H1 (cell line): ENCODE measurements around the gene ARHGAP26. TPM values are rescaled to one million over a fixed set of nuclear protein-coding genes. Genes with fewer than 3 reads are reported as not detected.

Experiments used
- CTCF ChIA-PET: fragments of 300-600 bp; sonication (Branson Sonifier 250); formaldehyde crosslinking; loops from one replicate; lab custom pipeline; 2021; ENCODE audit not compliant: partially characterized antibody; lab: Charles Lee
- POLR2A ChIA-PET: fragments of 300-600 bp; sonication (Branson Sonifier 250); formaldehyde crosslinking; loops from one replicate; lab custom pipeline; 2021; ENCODE audit warnings: inconsistent platforms; ENCODE audit not compliant: partially characterized antibody; lab: Charles Lee
- DNase-seq, 2 experiments: peaks; one replicate each; pipeline versions ENCODE4 v3.0.0 to v3.0.0-alpha.2; 2010 to 2022; ENCODE audit warnings: low spot score in 2 of 2, low read depth in 1 of 2, mixed read lengths in 1 of 2
- FAIRE-seq: peaks from 2 replicates; lab custom pipeline; 2011; peaks lifted over from hg19 to GRCh38; lab: Jason Lieb, UNC
- H2AFZ ChIP-seq: 2 replicates; pipeline ENCODE4 v1.8.1; 2012; ENCODE audit warnings: low read length, inconsistent platforms
- H2AK5ac ChIP-seq: 2 replicates; pipeline ENCODE4 v1.6.1; 2013; ENCODE audit warnings: low read depth, low read length
- H2BK120ac ChIP-seq: replicated peaks from 2 replicates; pipeline ENCODE3; 2013; ENCODE audit warnings: low read depth, low read length, inconsistent platforms
- H2BK12ac ChIP-seq: 2 replicates; pipeline ENCODE4 v1.6.1; 2013; ENCODE audit warnings: low read depth, low read length
- H2BK15ac ChIP-seq: 2 replicates; pipeline ENCODE4 v1.6.1; 2013; ENCODE audit warnings: low read length
- H2BK20ac ChIP-seq: 2 replicates; pipeline ENCODE4 v1.6.1; 2013; ENCODE audit warnings: low read length
- H2BK5ac ChIP-seq: 2 replicates; pipeline ENCODE4 v1.6.1; 2013; ENCODE audit warnings: low read depth, low read length
- H3K14ac ChIP-seq: 2 replicates; pipeline ENCODE4 v1.6.1; 2013; ENCODE audit warnings: inconsistent platforms; ENCODE audit not compliant: insufficient read length
- H3K18ac ChIP-seq: 2 replicates; pipeline ENCODE4 v1.6.1; 2013; ENCODE audit warnings: low read length; ENCODE audit errors: extremely low read depth
- H3K23ac ChIP-seq: 2 replicates; pipeline ENCODE4 v1.6.1; 2013; ENCODE audit warnings: inconsistent platforms; ENCODE audit not compliant: insufficient read length
- H3K23me2 ChIP-seq: 2 replicates; pipeline ENCODE4 v1.6.1; 2013; ENCODE audit warnings: low read depth, low read length
- H3K27ac ChIP-seq: 2 replicates; pipeline ENCODE4 v1.6.1; 2011; ENCODE audit warnings: low read depth, low read length, inconsistent platforms
- H3K27me3 ChIP-seq, 4 experiments: replicated peaks in 1 of 4; 1 replicate in 1 of 4; 2 replicates in 3 of 4; pipeline versions ENCODE4 v1.6.1 to v1.8.1; 2011 to 2013; ENCODE audit warnings: low read length in 3 of 4, mild to moderate bottlenecking in 3 of 4, inconsistent platforms in 2 of 4, mixed read lengths in 2 of 4, moderate library complexity in 1 of 4; ENCODE audit not compliant: control insufficient read depth in 3 of 4, insufficient read depth in 3 of 4; ENCODE audit errors: extremely low read depth in 1 of 4
- H3K36me3 ChIP-seq, 4 experiments: 2 replicates each; pipeline versions ENCODE4 v1.6.1 to v1.8.1; 2011 to 2013; ENCODE audit warnings: mild to moderate bottlenecking in 4 of 4, low read length in 3 of 4, moderate library complexity in 2 of 4, control low read depth in 1 of 4, inconsistent platforms in 1 of 4; ENCODE audit not compliant: insufficient read depth in 4 of 4, control insufficient read depth in 2 of 4
- H3K4ac ChIP-seq: replicated peaks from 2 replicates; pipeline ENCODE3; 2013; ENCODE audit warnings: low read length, low read depth, mixed read lengths, inconsistent platforms; ENCODE audit not compliant: insufficient read length
- H3K4me1 ChIP-seq, 4 experiments: replicated peaks in 1 of 4; 1 replicate in 1 of 4; 2 replicates in 3 of 4; pipeline versions ENCODE4 v1.6.1 to v1.8.1; 2011 to 2013; ENCODE audit warnings: low read length in 3 of 4, inconsistent platforms in 2 of 4, mixed read lengths in 1 of 4; ENCODE audit not compliant: insufficient read depth in 4 of 4, control insufficient read depth in 3 of 4
- H3K4me2 ChIP-seq, 2 experiments: 2 replicates each; pipeline versions ENCODE4 v1.6.1 to v1.8.1; 2011 to 2013; ENCODE audit warnings: low read depth in 2 of 2, low read length in 2 of 2, control low read depth in 1 of 2, inconsistent platforms in 1 of 2, mild to moderate bottlenecking in 1 of 2; ENCODE audit not compliant: insufficient read depth in 1 of 2
- H3K4me3 ChIP-seq, 4 experiments: fragments of 200-600, 300-600 bp in 1 of 4; sonication (generic), shearing (Covaris generic), sonication (Bioruptor Twin) in 1 of 4; 2 replicates each; pipeline versions ENCODE4 v1.5.1 to v1.8.1; 2011 to 2016; ENCODE audit warnings: low read length in 4 of 4, low read depth in 3 of 4, control low read depth in 2 of 4, inconsistent platforms in 2 of 4, mild to moderate bottlenecking in 2 of 4, mixed read lengths in 1 of 4, moderate library complexity in 1 of 4; ENCODE audit not compliant: insufficient read depth in 2 of 4; ENCODE audit errors: extremely low read depth in 1 of 4
- H3K56ac ChIP-seq: replicated peaks from 2 replicates; pipeline ENCODE3; 2013; ENCODE audit warnings: low read depth, mild to moderate bottlenecking, mixed read lengths, low read length, inconsistent platforms; ENCODE audit not compliant: insufficient read length
- H3K79me1 ChIP-seq: 2 replicates; pipeline ENCODE4 v1.6.1; 2013; ENCODE audit warnings: low read depth, low read length, control low read depth
- H3K79me2 ChIP-seq, 2 experiments: 2 replicates each; pipeline versions ENCODE4 v1.6.1 to v1.8.1; 2012 to 2013; ENCODE audit warnings: low read length in 2 of 2, mild to moderate bottlenecking in 2 of 2, inconsistent platforms in 1 of 2; ENCODE audit not compliant: insufficient read depth in 2 of 2, control insufficient read depth in 1 of 2
- H3K9ac ChIP-seq, 4 experiments: replicated peaks in 1 of 4; 1 replicate in 1 of 4; 2 replicates in 3 of 4; pipeline versions ENCODE4 v1.6.1 to v1.8.1; 2011 to 2013; ENCODE audit warnings: low read depth in 3 of 4, low read length in 3 of 4, control low read depth in 2 of 4, mild to moderate bottlenecking in 2 of 4, moderate library complexity in 2 of 4, inconsistent platforms in 1 of 4; ENCODE audit errors: extremely low read depth in 1 of 4
- H3K9me3 ChIP-seq, 2 experiments: 2 replicates each; pipeline versions ENCODE4 v1.6.1 to v1.8.1; 2012 to 2013; ENCODE audit warnings: mild to moderate bottlenecking in 2 of 2, moderate library complexity in 2 of 2, control low read depth in 1 of 2, inconsistent platforms in 1 of 2, low read depth in 1 of 2, low read length in 1 of 2, mixed read lengths in 1 of 2; ENCODE audit not compliant: insufficient read depth in 2 of 2
- H4K20me1 ChIP-seq, 2 experiments: replicated peaks in 1 of 2; 2 replicates each; pipeline versions ENCODE3 to v1.8.1; 2011 to 2013; ENCODE audit warnings: inconsistent platforms in 2 of 2, low read length in 2 of 2, mild to moderate bottlenecking in 1 of 2; ENCODE audit not compliant: insufficient read depth in 2 of 2, control insufficient read depth in 1 of 2
- H4K5ac ChIP-seq: 2 replicates; pipeline ENCODE4 v1.6.1; 2013; ENCODE audit warnings: low read length, low read depth, mixed read lengths, inconsistent platforms; ENCODE audit not compliant: insufficient read length
- H4K8ac ChIP-seq: 2 replicates; pipeline ENCODE4 v1.8.0; 2013; ENCODE audit warnings: mild to moderate bottlenecking, moderate library complexity, low read length, inconsistent platforms; ENCODE audit not compliant: insufficient read depth; ENCODE audit errors: extremely low read depth
- H4K91ac ChIP-seq: replicated peaks from 2 replicates; pipeline ENCODE3; 2013; ENCODE audit warnings: low read length, mixed read lengths, inconsistent platforms; ENCODE audit not compliant: insufficient read length
- SUZ12 ChIP-seq: fragments of 200-600 bp; sonication (generic); IDR thresholded peaks from 2 replicates; pipeline ENCODE4 v1.6.1; 2012; ENCODE audit warnings: mild to moderate bottlenecking, inconsistent platforms, low read length, moderate library complexity, mixed read lengths
- WGBS, 2 experiments: shearing (Covaris generic) in 1 of 2; methylation state at CpG; one replicate each; pipeline versions ENCODE4 v1.1.6 to v1.1.7; 2013 to 2015; ENCODE audit warnings: low lambda C conversion rate in 2 of 2, mixed read lengths in 2 of 2, inconsistent platforms in 1 of 2, low coverage in 1 of 2, missing lambda C conversion rate in 1 of 2; ENCODE audit not compliant: insufficient replicate concordance in 2 of 2, insufficient coverage in 1 of 2, insufficient read length in 1 of 2; ENCODE audit errors: extremely low coverage in 1 of 2, missing lambda C conversion rate in 1 of 2; 5-methylcytosine and 5-hydroxymethylcytosine counted together
- polyA plus RNA-seq, 7 experiments: library from polyadenylated mRNA; depleted of rRNA in 3 of 7; stranded (reverse) in 5 of 7; unstranded in 2 of 7; fragments of >200 nt in 5 of 7; fragments of 200-250 nt in 2 of 7; gene quantifications; 1 replicate in 5 of 7; 2 replicates in 1 of 7; 4 replicates in 1 of 7; pipeline versions ENCODE4 v1.2.1 to v1.2.3, GENCODE V29; 2011 to 2013; ENCODE audit warnings: missing spikeins in 2 of 7, mixed read lengths in 2 of 7
- total RNA-seq: library from RNA; stranded (reverse); fragmentation: NEBNext Ultra II Directional; extraction: Animal tissue kit (Norgen Biotek cat#: 25700); gene quantifications from 2 replicates; pipeline ENCODE4 v1.2.1, GENCODE V29; 2021

ARHGAP26 gene
- total and polyA plus RNA-seq, 2 of the 8 experiments (the other 6 are each of a cell fraction or from before 2014, with no cell fraction given), result 7.1 to 24.8 TPM

- Histone ChIP-seq H2BK12ac (no peak overlapping the region), H3K4me1 (no peaks in the 10 kb centered on the region), H3K79me2 (no peaks in the 10 kb centered on the region), H3K9ac (no peak overlapping the region), H3K56ac (no peak overlapping the region), H3K79me1 (no peaks in the 10 kb centered on the region), H3K4ac (no peak overlapping the region), H3K27ac (no peak overlapping the region), H3K14ac (no peak overlapping the region), H3K18ac (no peak overlapping the region), H2AK5ac (no peak overlapping the region), H4K8ac (no peak overlapping the region), H2BK5ac (no peak overlapping the region), H3K4me3 (no peak overlapping the region), H3K9me3 (peaks cover 5% of the 10 kb centered on the region in 2 experiments; a peak in 2 of 4 replicates), H3K23me2 (no peaks in the 10 kb centered on the region), H4K5ac (no peak overlapping the region), H2AFZ (no peak overlapping the region), H3K36me3 (no peaks in the 10 kb centered on the region), H3K4me2 (no peak overlapping the region), H2BK20ac (no peak overlapping the region), H4K20me1 (no peaks in the 10 kb centered on the region), H3K23ac (no peak overlapping the region), H2BK15ac (no peak overlapping the region), H2BK120ac (no peak overlapping the region), H4K91ac (no peak overlapping the region)
- DNase-seq, result no peak
- POLR2A ChIA-PET, result no interaction called here
- no peak for FAIRE-seq
- CTCF ChIA-PET, result interaction anchor here (1.1 to 1.5 kb wide), 2 partner anchors 13 to 219 kb away, joined by 3 to 4 read pairs; no protein-coding TSS in a partner anchor
- WGBS, 2 experiments, result 88% methylated on average over 2 of the region's 2 CpGs; no CpG with 5 or more reads in 1 of the 2 experiments
- no peak for TF ChIP-seq SUZ12
- TF ChIP-seq, all 59 proteins: peak for 0
- H3K27me3 ChIP-seq, result no peaks in the 10 kb centered on the region
These were observed 425.3 kb downstream of the ARHGAP26 start for GRCh38 chr5:143195491-143195890.
